Measurements from ENCODE around the gene MORF4L2. TPM values are rescaled to one million over a fixed set of nuclear protein-coding genes. Genes with fewer than 3 reads are reported as not detected.

The MORF4L2 gene
- 71.9 and 171 TPM in 2 replicates for total RNA-seq (2011; cell fraction: chromatin; rRNA removed; ENCODE audit: low replicate concordance)
- total RNA-seq (2011; cell fraction: nucleolus; rRNA removed) = 54.9 and 61.8 TPM in 2 replicates
- 116 and 150 TPM in 2 replicates for total RNA-seq (2011; cell fraction: nucleoplasm; rRNA removed)
- total RNA-seq (2014; rRNA removed) (309 and 374 TPM in 2 replicates), total RNA-seq (2014; rRNA removed; fragmentation: Illumina TruSeq; extraction: Trizol) (508 and 522 TPM in 2 replicates), total RNA-seq (2015; rRNA removed; fragmentation: Illumina TruSeq; extraction: Trizol) (386 and 415 TPM in 2 replicates), total RNA-seq (2021) (324 and 325 TPM in 2 replicates), polyA plus RNA-seq (2011; rRNA removed) (608 and 781 TPM in 2 replicates), polyA plus RNA-seq (2014; fragmentation: Illumina TruSeq; extraction: Trizol) (587 and 647 TPM in 2 replicates), polyA plus RNA-seq (2014; fragmentation: Nextera tagmentation; extraction: Ambion mirVana) (100 to 1,000 TPM; 420 to 476 TPM), polyA plus RNA-seq (2014; rRNA removed) (338 and 382 TPM in 2 replicates), polyA minus RNA-seq (2011; rRNA and poly(A)+ RNA removed) (316 and 347 TPM in 2 replicates), Bru-seq, nascent RNA (percentile 98 among the genes with signal in this experiment), BruChase-seq, experiment 1, labeled RNA remaining after a 2-hour chase (percentile 99 among the genes with signal in this experiment), BruChase-seq, experiment 2, labeled RNA remaining after a 6-hour chase (percentile 100 among the genes with signal in this experiment)
- polyA plus RNA-seq (2011; cell fraction: cytosol; rRNA removed) = 197 and 406 TPM in 2 replicates
- 137 and 241 TPM in 2 replicates for polyA plus RNA-seq (2011; cell fraction: nucleus; rRNA removed)
- polyA plus RNA-seq (2012) = 242 and 419 TPM in 2 replicates
- polyA minus RNA-seq (2011; cell fraction: cytosol; rRNA and poly(A)+ RNA removed) = 109 and 118 TPM in 2 replicates
- 33.9 and 97.0 TPM in 2 replicates for polyA minus RNA-seq (2011; cell fraction: nucleus; rRNA and poly(A)+ RNA removed)
- long read RNA-seq, experiment 1, transcript MORF4L2-203 (4 exons, 1,983 nt) = minor isoform, 108 of 476 reads
- long read RNA-seq, experiment 1, transcript MORF4L2-215 (4 exons, 451 nt) = major isoform, 131 of 476 reads
- long read RNA-seq, experiment 1, transcript MORF4L2-209 (5 exons, 869 nt) = minor isoform, 46 of 476 reads
- long read RNA-seq, experiment 1, transcript MORF4L2-201 (4 exons, 1,824 nt) = minor isoform, 12 of 476 reads
- long read RNA-seq, experiment 1, partial matches to known transcripts = 6 of 476 reads
- long read RNA-seq, experiment 1, other reads (novel, unspliced or antisense) = 156 of 476 reads
- long read RNA-seq, experiment 2, transcript MORF4L2-203 (4 exons, 1,983 nt) = major isoform, 52 of 267 reads
- long read RNA-seq, experiment 2, transcript MORF4L2-209 (5 exons, 869 nt) = minor isoform, 14 of 267 reads
- long read RNA-seq, experiment 2, transcript MORF4L2-201 (4 exons, 1,824 nt) = minor isoform, 6 of 267 reads
- long read RNA-seq, experiment 2, transcript MORF4L2-215 (4 exons, 451 nt) = minor isoform, 41 of 267 reads
- long read RNA-seq, experiment 2, partial matches to known transcripts = 9 of 267 reads
- long read RNA-seq, experiment 2, other reads (novel, unspliced or antisense) = 135 of 267 reads
- long read RNA-seq, experiment 3, transcript MORF4L2-203 (4 exons, 1,983 nt) = minor isoform, 85 of 314 reads
- long read RNA-seq, experiment 3, transcript MORF4L2-215 (4 exons, 451 nt) = major isoform, 116 of 314 reads
- long read RNA-seq, experiment 3, transcript MORF4L2-209 (5 exons, 869 nt) = minor isoform, 40 of 314 reads
- long read RNA-seq, experiment 3, transcript MORF4L2-212 (3 exons, 573 nt) = minor isoform, 6 of 314 reads
- long read RNA-seq, experiment 3, partial matches to known transcripts = 5 of 314 reads
- long read RNA-seq, experiment 3, other reads (novel, unspliced or antisense) = 45 of 314 reads

- H3K9ac ChIP-seq (ENCODE audit: insufficient read depth in 1 of 2, low read depth in 2 of 2, low read length in 2 of 2) = peak within 1 kb of the TSS; percentile 96 to 98
- intact Hi-C loops (cut with micrococcal nuclease) = loop anchor here (10.0 kb wide), 1 partner anchor 478 kb away; the partner anchor contains the start of gene FAM199X
- POLR2A ChIA-PET = interaction anchor here (0.6 to 1.4 kb wide), 9 partner anchors 15 to 129 kb away, joined by 3 to 5 read pairs (median 3); no protein-coding TSS in a partner anchor
- BruUV-seq (replicated peaks) = TSS peak; percentile 61
- CTCF ChIA-PET (ENCODE audit: low intra/inter-chr PET ratio) = interaction anchor here (0.7 kb wide), 1 partner anchor 450 kb away, joined by 3 read pairs; no protein-coding TSS in a partner anchor
- ATAC-seq (peak; percentile 92), FAIRE-seq (peak; percentile 99), DNase-seq (ENCODE audit: extremely low read depth in 1 of 4, low spot score in 3 of 4) (peak; percentile 84 to 94 (median 88))
- H3K4me3 ChIP-seq = peak within 1 kb of the TSS; percentile 63
- no peaks in the 10 kb centered on the region; the same call in 1 of the 2 replicates for H4K20me1 ChIP-seq (replicated peaks; ENCODE audit: control insufficient read depth, insufficient read depth, low read length)
- H3K4me2 ChIP-seq (ENCODE audit: insufficient read depth, low read length) = peak within 1 kb of the TSS; percentile 91
- H3K9me1 ChIP-seq (ENCODE audit: control insufficient read depth, insufficient read depth, low read length) = no peaks in the 10 kb centered on the region
- H3K27me3 ChIP-seq (ENCODE audit: control insufficient read depth in 2 of 2, insufficient read depth in 2 of 2, low read length in 2 of 2) = no peaks in the 10 kb centered on the region
- in situ Hi-C loops (cut with MboI) = no loop called here
- H3K4me1 ChIP-seq (replicated peaks in 1 of 2; ENCODE audit: control insufficient read depth in 2 of 2, insufficient read depth in 2 of 2, low read length in 2 of 2) = peaks cover 0 to 4% of the 10 kb centered on the region in 2 experiments; a peak in 3 of 5 replicates
- H2AFZ ChIP-seq (ENCODE audit: low read depth, low read length) = peak within 1 kb of the TSS; percentile 98
- H3K9me3 ChIP-seq (replicated peaks; ENCODE audit: control insufficient read depth, insufficient read depth, low read depth, low read length) = no peaks in the 10 kb centered on the region
- H3K27ac ChIP-seq (ENCODE audit: extremely low read depth, low read depth, low read length) = peak within 1 kb of the TSS; percentile 99
- WGBS (ENCODE audit: insufficient coverage, low coverage, missing lambda C conversion rate) = under 1% methylated on average over 35 of the region's 37 CpGs
- H3K36me3 ChIP-seq (ENCODE audit: control insufficient read depth, insufficient read depth, low read length) = peaks cover 35% of the 10 kb centered on the region
- H3K79me2 ChIP-seq (ENCODE audit: control insufficient read depth, insufficient read depth, low read length) = peaks cover 30% of the 10 kb centered on the region
- TF ChIP-seq ZNF133 (CRISPR knock-in tag; IDR thresholded peaks at IDR 0.05) = no peak
- peak; percentile 61 for TF ChIP-seq USF1 (CRISPR knock-in tag; IDR thresholded peaks at IDR 0.05)
- no peak for TF ChIP-seq HINFP (tag; conservative IDR thresholded peaks at IDR 0.05; ENCODE audit: low read depth)
- no peak for TF ChIP-seq EZH2 (IDR thresholded peaks at IDR 0.05; ENCODE audit: borderline replicate concordance, low read depth, low read length)
- no peak for TF ChIP-seq CTBP1 (IDR thresholded peaks at IDR 0.05; ENCODE audit: borderline replicate concordance)
- TF ChIP-seq RFX1 (IDR thresholded peaks at IDR 0.05) = peak; percentile 87
- TF ChIP-seq CC2D1A (IDR thresholded peaks at IDR 0.05) = peak; percentile 69; the same call in 1 of the 2 replicates
- TF ChIP-seq RBM25 (IDR thresholded peaks at IDR 0.05; ENCODE audit: low read depth, low read length, severe bottlenecking) = peak; percentile 77
- TF ChIP-seq STAT5A (IDR thresholded peaks at IDR 0.05; ENCODE audit: borderline replicate concordance, low read length) = no peak
- TF ChIP-seq RFX7 (CRISPR knock-in tag; IDR thresholded peaks at IDR 0.05) = no peak
Measured at GRCh38 chrX:103686199-103687072, at the start of gene MORF4L2. Gene MORF4L2, minus strand, starts transcription at chrX:103686699. Its CDS starts 9,672 bp downstream, at chrX:103677027.

Data from K562 (cell line).